ENCODE results near the gene DOK5. TPM values are rescaled to one million over a fixed set of nuclear protein-coding genes. Genes with fewer than 3 reads are reported as not detected.

DOK5 gene
- total RNA-seq, 4 donors from 2014 or later = 4.7 to 10.9 (median 7.3) TPM

- Histone ChIP-seq H3K4me1 (no peaks in the 10 kb centered on the region), H3K27ac (no peak overlapping the region), H3K9me3 (no peaks in the 10 kb centered on the region), H3K36me3 (no peaks in the 10 kb centered on the region), H3K27me3 (no peaks in the 10 kb centered on the region), H3K4me3 (replicated peaks in 1 of 3) (no peak overlapping the region)
- WGBS, 2 donors = 31 to 36% methylated on average over 11 to 12 of the region's 12 CpGs
- peak; percentile 11 to 13 for DNase-seq
- TF ChIP-seq CTCF (IDR thresholded peaks at IDR 0.05) (peak in 3 of 6 experiments; percentile 27 to 69 (median 35)), POLR2A (IDR thresholded peaks at IDR 0.05) (no peak)
- intact Hi-C loops (cut with DNase I) = no loop called here
Measured at GRCh38 chr20:54668271-54669039, 193.1 kb downstream of the DOK5 start.

- H3K27me3 ChIP-seq = no peaks in the 10 kb centered on the region
- intact Hi-C loops (cut with DNase I) = no loop called here
- H3K4me3 ChIP-seq (replicated peaks in 1 of 3) = no peak overlapping the region
- no peak for DNase-seq
- H3K9me3 ChIP-seq = no peaks in the 10 kb centered on the region
- WGBS, 2 donors = 64 to 70% methylated on average over 4 of the region's 4 CpGs
- no peaks in the 10 kb centered on the region for H3K4me1 ChIP-seq
- TF ChIP-seq CTCF (IDR thresholded peaks at IDR 0.05) (no peak), POLR2A (IDR thresholded peaks at IDR 0.05) (no peak)
- H3K36me3 ChIP-seq = no peaks in the 10 kb centered on the region
- no peak overlapping the region for H3K27ac ChIP-seq
Measured at GRCh38 chr20:54669040-54669363, 193.6 kb downstream of the DOK5 start.

GRCh38 chr20:54678253-54678652, 202.9 kb downstream of the DOK5 start:
- DNase-seq = no peak
- Histone ChIP-seq H3K9me3 (no peaks in the 10 kb centered on the region), H3K4me3 (replicated peaks in 1 of 3) (no peak overlapping the region), H3K27ac (no peak overlapping the region), H3K36me3 (no peaks in the 10 kb centered on the region), H3K4me1 (no peaks in the 10 kb centered on the region), H3K27me3 (no peaks in the 10 kb centered on the region)
- intact Hi-C loops (cut with DNase I) = no loop called here
- TF ChIP-seq CTCF (IDR thresholded peaks at IDR 0.05) = no peak
- TF ChIP-seq POLR2A (IDR thresholded peaks at IDR 0.05) = no peak
- WGBS, 2 donors = 62 to 67% methylated on average over 1 of the region's 1 CpG

GRCh38 chr20:54680439-54680838, 205.0 kb downstream of the DOK5 start:
- WGBS, 2 donors = 42 to 47% methylated on average over 5 of the region's 5 CpGs
- Histone ChIP-seq H3K9me3 (no peaks in the 10 kb centered on the region), H3K36me3 (no peaks in the 10 kb centered on the region), H3K4me3 (replicated peaks in 1 of 3) (no peak overlapping the region), H3K27me3 (no peaks in the 10 kb centered on the region), H3K4me1 (no peaks in the 10 kb centered on the region), H3K27ac (no peak overlapping the region)
- TF ChIP-seq CTCF (IDR thresholded peaks at IDR 0.05) (no peak), POLR2A (IDR thresholded peaks at IDR 0.05) (no peak)
- no peak for DNase-seq
- intact Hi-C loops (cut with DNase I) = no loop called here

GRCh38 chr20:54680872-54681619, 205.7 kb downstream of the DOK5 start:
- DNase-seq = peak; percentile 4 to 5
- TF ChIP-seq POLR2A (IDR thresholded peaks at IDR 0.05) (no peak), CTCF (IDR thresholded peaks at IDR 0.05) (peak in 3 of 6 experiments; percentile 19 to 58 (median 41))

More at GRCh38 chr20:54680872-54681619, 205.7 kb downstream of the DOK5 start:
- no peaks in the 10 kb centered on the region for H3K36me3 ChIP-seq
- intact Hi-C loops (cut with DNase I) = no loop called here
- no peaks in the 10 kb centered on the region for H3K27me3 ChIP-seq
- no peaks in the 10 kb centered on the region for H3K9me3 ChIP-seq
- WGBS, 2 donors = 25 to 26% methylated on average over 14 of the region's 14 CpGs
- no peak overlapping the region for H3K27ac ChIP-seq
- H3K4me3 ChIP-seq (replicated peaks in 1 of 3) = no peak overlapping the region
- no peaks in the 10 kb centered on the region for H3K4me1 ChIP-seq
